D341Med (cell line): Measurements from ENCODE around the gene WNK3.

ENCODE experiments used
- DNase-seq: peaks from one replicate; pipeline ENCODE4 v3.0.0; 2012; ENCODE audit warnings: low spot score

The WNK3 gene

GRCh38 chrX:54238588-54238987, 119.3 kb downstream of the WNK3 start:
- DNase-seq: no peak

GRCh38 chrX:54237014-54237413, 120.8 kb downstream of the WNK3 start:
- DNase-seq: no peak

GRCh38 chrX:54230435-54231148, 127.3 kb downstream of the WNK3 start:
- no peak for DNase-seq

- no peak for DNase-seq
Observed at GRCh38 chrX:54223581-54223980, 134.3 kb downstream of the WNK3 start.

GRCh38 chrX:54213603-54214002, 144.2 kb downstream of the WNK3 start:
- DNase-seq: no peak

GRCh38 chrX:54208531-54208930, 149.3 kb downstream of the WNK3 start:
- no peak for DNase-seq

GRCh38 chrX:54198262-54198661, 159.6 kb downstream of the WNK3 start:
- no peak for DNase-seq

GRCh38 chrX:54194982-54195588, 162.8 kb downstream of the WNK3 start:
- DNase-seq: no peak

- no peak for DNase-seq
Observed at GRCh38 chrX:54193085-54193821, 164.6 kb downstream of the WNK3 start.

- DNase-seq: no peak
Observed at GRCh38 chrX:54184474-54184873, 173.4 kb downstream of the WNK3 start.

GRCh38 chrX:54182864-54183613, 174.8 kb downstream of the WNK3 start, which contains the start of gene FAM120C:
TSS of gene FAM120C (minus strand) at chrX:54183254. CDS start at chrX:54183198, 56 bp downstream.
- DNase-seq: peak; percentile 91

- peak; percentile 67 for DNase-seq
Observed at GRCh38 chrX:54182194-54182863, 175.5 kb downstream of the WNK3 start.

GRCh38 chrX:54181202-54181953, 176.5 kb downstream of the WNK3 start:
- DNase-seq: no peak

- DNase-seq: no peak
Observed at GRCh38 chrX:54180403-54180802, 177.4 kb downstream of the WNK3 start.

GRCh38 chrX:54178100-54178940, 179.5 kb downstream of the WNK3 start:
- DNase-seq: no peak

- DNase-seq: no peak
Observed at GRCh38 chrX:54177306-54177705, 180.5 kb downstream of the WNK3 start.

- no peak for DNase-seq
Observed at GRCh38 chrX:54173791-54174190, 184.1 kb downstream of the WNK3 start.

GRCh38 chrX:54172455-54172854, 185.4 kb downstream of the WNK3 start:
- DNase-seq: no peak

- no peak for DNase-seq
Observed at GRCh38 chrX:54171527-54172250, 186.2 kb downstream of the WNK3 start.
